Effector CD8-positive, alpha-beta T cell (primary cell): ENCODE measurements around the gene LRRTM2.
"Not testable (repeated sequence)": the region's sequence is repeated elsewhere in the genome, so short reads cannot be mapped to it uniquely, and the experiment has no call there.

Experiments used
- DNase-seq: peaks from one replicate; lab custom pipeline; 2025; lab: John Stamatoyannopoulos, UW
- total RNA-seq, 4 experiments: gene quantifications; one replicate each; lab custom pipeline; 2026; lab: John Stamatoyannopoulos, UW

The LRRTM2 gene
- total RNA-seq, result 0 to 0.27 (median 0.12) reads per million in 4 experiments

- no peak for DNase-seq
These were observed at the start of gene LRRTM2 for GRCh38 chr5:138874771-138875551. LRRTM2 (minus strand) TSS chr5:138875335; CDS start chr5:138874911, 424 bp downstream.

GRCh38 chr5:138922494-138922893 is 47.4 kb upstream of the LRRTM2 start:
- DNase-seq, result no peak

GRCh38 chr5:138921362-138921761 is 46.2 kb upstream of the LRRTM2 start:
- DNase-seq, result not testable (repeated sequence)

GRCh38 chr5:138920181-138920580 is 45.0 kb upstream of the LRRTM2 start:
- no peak for DNase-seq

GRCh38 chr5:138918686-138919085 is 43.6 kb upstream of the LRRTM2 start:
- no peak for DNase-seq

GRCh38 chr5:138914338-138914737 is 39.2 kb upstream of the LRRTM2 start:
- DNase-seq, result no peak

- DNase-seq, result no peak
These were observed 38.6 kb upstream of the LRRTM2 start for GRCh38 chr5:138913773-138914172.

- DNase-seq, result no peak
These were observed 37.0 kb upstream of the LRRTM2 start for GRCh38 chr5:138912093-138912492.

GRCh38 chr5:138911441-138911840 is 36.3 kb upstream of the LRRTM2 start:
- DNase-seq, result no peak

GRCh38 chr5:138910546-138911185 is 35.5 kb upstream of the LRRTM2 start:
- no peak for DNase-seq

- DNase-seq, result no peak
These were observed 34.6 kb upstream of the LRRTM2 start for GRCh38 chr5:138909734-138910133.

- DNase-seq, result no peak
These were observed 30.4 kb upstream of the LRRTM2 start for GRCh38 chr5:138905541-138905940.

GRCh38 chr5:138903130-138903775 is 28.1 kb upstream of the LRRTM2 start:
- no peak for DNase-seq

GRCh38 chr5:138901716-138902115 is 26.6 kb upstream of the LRRTM2 start:
- DNase-seq, result no peak

GRCh38 chr5:138900281-138900965 is 25.3 kb upstream of the LRRTM2 start:
- no peak for DNase-seq

- DNase-seq, result no peak
These were observed 23.6 kb upstream of the LRRTM2 start for GRCh38 chr5:138898742-138899141.

- DNase-seq, result no peak
These were observed 23.2 kb upstream of the LRRTM2 start for GRCh38 chr5:138898299-138898698.

GRCh38 chr5:138895918-138896317 is 20.8 kb upstream of the LRRTM2 start:
- no peak for DNase-seq

GRCh38 chr5:138890644-138891043 is 15.5 kb upstream of the LRRTM2 start:
- no peak for DNase-seq

- no peak for DNase-seq
These were observed 14.9 kb upstream of the LRRTM2 start for GRCh38 chr5:138889994-138890393.

GRCh38 chr5:138884554-138884953 is 9.4 kb upstream of the LRRTM2 start:
- no peak for DNase-seq

- DNase-seq, result no peak
These were observed 9.0 kb upstream of the LRRTM2 start for GRCh38 chr5:138884094-138884493.
